Adipose tissue (tissue), 3 donors: ENCODE results near the gene PIGM. TPM values are rescaled to one million over a fixed set of nuclear protein-coding genes. Genes with fewer than 3 reads are reported as not detected.

Experiments
- H3K27ac ChIP-seq: one replicate; pipeline ENCODE4 v1.5.1; 2013; ENCODE audit warnings: low read depth, low read length
- WGBS, 3 donors: extraction: QIAGEN DNeasy Blood & Tissue Kit; methylation state at CpG; one replicate each; pipeline ENCODE4 v1.1.7; 2013; 5-methylcytosine and 5-hydroxymethylcytosine counted together
- polyA plus RNA-seq, 3 donors: library from polyadenylated mRNA; stranded (reverse); fragments of 200-250 nt; gene quantifications; one replicate each; pipeline ENCODE4 v1.2.3, GENCODE V29; 2013
- donor health status: healthy with polysubstance abuse.
- donor health status: Bipolar disorder and iron deficiency.
- donor health status: healthy.

Gene PIGM
- polyA plus RNA-seq = 1 to 10 TPM in 2 of 3 donors, under 1 TPM in 1; 0.90 to 4.1 (median 2.4) TPM

- WGBS, 3 donors = 0 to 1% (median 0%) methylated on average over 60 of the region's 60 CpGs
These were observed at the start of gene PIGM for GRCh38 chr1:160031365-160032164. Gene PIGM, minus strand, starts transcription at chr1:160031990. Its CDS starts 251 bp downstream, at chr1:160031739.

DNA sequence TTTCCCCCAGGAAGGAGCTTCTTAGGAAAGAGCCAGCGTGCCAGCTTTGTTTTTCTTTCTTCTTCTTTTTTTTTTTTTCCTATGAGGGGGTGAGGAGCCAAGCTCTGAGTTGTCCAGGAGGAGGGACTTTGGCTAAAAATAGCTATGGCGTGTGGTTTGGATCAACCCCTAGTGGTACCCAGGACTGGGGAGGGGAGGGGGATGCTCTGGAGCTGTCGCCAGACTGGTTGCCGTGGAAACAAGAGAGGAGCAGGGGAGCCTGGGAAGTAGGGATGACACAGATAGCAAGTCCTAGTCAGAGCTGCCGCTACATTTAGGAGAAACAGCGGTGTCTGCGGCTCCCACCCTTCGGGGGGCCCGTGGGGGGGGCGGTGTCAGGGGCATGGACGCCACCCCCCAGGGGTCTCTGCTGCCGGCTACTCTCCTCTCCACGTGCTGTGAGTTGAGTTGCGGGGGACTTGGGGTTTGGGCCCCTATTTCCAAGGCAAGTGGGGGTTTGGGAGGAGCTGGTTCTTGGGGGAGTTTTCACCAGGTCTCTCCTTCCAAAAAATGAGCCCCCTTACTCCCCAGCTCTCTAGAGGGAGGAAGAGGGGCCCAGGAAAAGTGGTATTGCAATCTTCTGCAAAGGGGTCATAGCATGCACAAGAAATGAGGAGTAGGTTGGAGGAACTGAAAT is 49.6 kb upstream of the PIGM start, which contains the start of gene KCNJ9:
TSS of gene KCNJ9 (plus strand) at position 278 of the 676 bp plus-strand sequence. CDS start 2,493 bp downstream, outside the sequence.
- H3K27ac ChIP-seq = no peak within 1 kb of the TSS
- WGBS, 3 donors = 24 to 26% (median 25%) methylated on average over 13 to 14 of the region's 14 CpGs

More at GRCh38 chr1:160031365-160032164, at the start of gene PIGM:
- no peak within 1 kb of the TSS for H3K27ac ChIP-seq

GRCh38 chr1:160080381-160081100 is 48.8 kb upstream of the PIGM start:
- 49 to 66% (median 60%) methylated on average over 6 of the region's 6 CpGs for WGBS, 3 donors
- H3K27ac ChIP-seq = no peak overlapping the region

DNA sequence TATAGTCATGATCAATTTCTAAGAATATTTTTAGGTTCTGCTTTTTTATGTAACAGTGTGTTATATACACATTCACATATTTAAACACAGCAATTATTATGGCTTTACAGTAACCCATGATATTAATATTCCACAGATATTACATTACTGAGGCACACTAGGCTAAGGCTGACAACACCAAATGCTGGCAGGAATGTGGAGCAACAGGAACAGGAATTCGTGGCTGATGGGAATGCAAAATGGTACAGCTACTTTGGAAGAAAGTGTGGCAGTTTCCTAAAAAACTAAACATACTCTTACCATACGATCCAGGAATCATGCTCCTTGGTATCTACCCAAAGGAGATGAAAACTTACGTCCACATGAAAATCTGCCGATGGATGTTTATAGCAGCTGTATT is 47.7 kb upstream of the PIGM start:
- H3K27ac ChIP-seq = no peak overlapping the region
- 58 to 76% (median 72%) methylated on average over 4 of the region's 4 CpGs for WGBS, 3 donors

DNA sequence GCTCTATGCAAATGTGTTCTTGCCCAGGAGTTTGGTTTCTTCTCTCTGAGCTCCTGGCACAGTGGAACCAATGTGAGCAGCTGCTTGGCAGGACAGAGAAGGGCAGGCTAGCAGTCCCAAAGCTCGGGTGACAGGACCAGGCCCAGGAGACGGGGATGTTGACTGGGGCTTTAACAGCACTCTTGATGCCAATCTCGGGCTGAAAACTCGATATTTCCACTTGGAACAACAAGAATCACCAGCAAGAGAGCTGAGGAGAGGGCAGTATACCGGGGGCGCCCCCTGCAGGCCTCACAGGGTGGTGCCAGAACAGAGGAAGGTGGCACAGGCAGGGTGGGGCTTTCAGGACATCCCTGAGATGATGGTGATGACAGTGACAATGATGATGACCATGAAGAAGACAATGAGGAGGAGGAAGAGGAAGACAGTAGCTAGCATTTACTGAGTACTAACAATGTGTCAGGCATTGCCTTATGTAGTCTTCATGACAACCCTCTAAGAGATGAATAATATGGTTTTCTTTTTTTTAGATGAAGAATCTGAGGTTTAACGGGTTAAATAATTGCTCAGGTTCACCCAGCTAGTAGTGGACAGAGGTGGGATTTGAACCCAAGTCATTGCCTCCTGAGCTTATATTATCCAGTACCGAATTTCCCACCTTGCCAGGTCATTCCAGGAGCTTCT is 46.9 kb upstream of the PIGM start:
- 13 to 26% (median 24%) methylated on average over 8 of the region's 8 CpGs for WGBS, 3 donors
- H3K27ac ChIP-seq = no peak overlapping the region

DNA sequence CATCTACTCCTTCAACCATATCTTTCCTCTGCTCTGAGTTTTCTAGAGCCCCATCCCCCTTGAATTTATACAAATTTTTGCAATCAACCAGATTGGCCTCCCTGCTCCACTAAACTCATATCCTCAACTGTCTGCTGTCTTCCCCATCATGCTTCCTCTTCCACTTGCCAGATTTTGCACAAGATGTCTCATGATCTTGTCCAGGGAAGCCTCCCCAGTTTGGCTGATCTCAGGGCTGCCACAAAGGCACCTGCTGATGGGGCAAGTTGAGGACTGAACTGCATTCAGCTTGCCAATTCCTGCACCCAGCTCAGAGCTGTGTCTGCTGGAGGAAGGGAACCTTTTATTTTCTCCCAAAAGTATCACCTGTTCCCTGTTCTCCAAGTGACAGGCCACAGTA is 45.7 kb upstream of the PIGM start:
- H3K27ac ChIP-seq = no peak overlapping the region

DNA sequence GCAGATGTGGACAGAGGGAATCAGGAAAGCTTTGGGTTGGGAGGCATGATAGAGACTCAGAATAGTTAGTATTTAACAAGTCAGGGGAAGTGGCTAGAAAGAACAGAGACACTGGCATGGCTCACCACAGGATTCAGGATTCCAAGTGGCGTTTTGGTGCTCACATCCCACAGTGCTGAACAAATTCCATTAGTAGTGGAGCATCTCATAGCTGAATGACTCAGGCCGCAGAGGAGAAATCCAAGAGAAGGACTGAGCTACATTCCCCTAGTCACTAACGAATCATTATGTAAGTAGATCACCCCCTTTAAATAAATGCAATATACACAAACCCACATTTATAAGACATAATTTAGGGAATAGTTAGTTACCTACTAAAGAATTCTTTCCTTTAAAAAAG is 44.5 kb upstream of the PIGM start:
- 76 to 92% (median 84%) methylated on average over 3 of the region's 3 CpGs for WGBS, 3 donors
- no peak overlapping the region for H3K27ac ChIP-seq

- 33 to 59% (median 40%) methylated on average over 2 of the region's 2 CpGs for WGBS, 3 donors
- H3K27ac ChIP-seq = no peak overlapping the region
These were observed 44.0 kb upstream of the PIGM start for GRCh38 chr1:160075836-160076235.

DNA sequence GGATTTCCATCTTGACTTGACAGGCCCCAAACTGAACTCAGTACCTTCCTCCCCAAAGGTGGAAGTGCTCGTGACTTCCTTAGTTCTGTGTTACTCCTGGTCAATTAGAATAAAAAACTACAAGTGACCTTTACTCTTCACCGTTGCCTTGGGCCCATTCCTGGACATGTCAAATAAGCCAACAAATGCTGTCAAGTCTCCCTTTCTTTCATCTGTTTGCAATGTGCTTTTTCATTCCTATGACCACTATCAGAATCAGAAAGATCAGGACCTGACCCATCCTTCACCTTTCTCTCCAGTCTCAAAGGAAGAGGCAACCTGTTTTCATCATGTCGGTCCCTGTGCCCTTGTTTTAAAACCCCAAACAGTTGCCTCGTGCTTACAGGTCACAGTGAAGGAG is 43.1 kb upstream of the PIGM start:
- no peak overlapping the region for H3K27ac ChIP-seq
- WGBS, 3 donors = 64 to 69% (median 67%) methylated on average over 4 of the region's 4 CpGs

GRCh38 chr1:160071289-160071688 is 39.5 kb upstream of the PIGM start:
- WGBS, 3 donors = 85% methylated on average over 5 of the region's 5 CpGs
- no peak overlapping the region for H3K27ac ChIP-seq

DNA sequence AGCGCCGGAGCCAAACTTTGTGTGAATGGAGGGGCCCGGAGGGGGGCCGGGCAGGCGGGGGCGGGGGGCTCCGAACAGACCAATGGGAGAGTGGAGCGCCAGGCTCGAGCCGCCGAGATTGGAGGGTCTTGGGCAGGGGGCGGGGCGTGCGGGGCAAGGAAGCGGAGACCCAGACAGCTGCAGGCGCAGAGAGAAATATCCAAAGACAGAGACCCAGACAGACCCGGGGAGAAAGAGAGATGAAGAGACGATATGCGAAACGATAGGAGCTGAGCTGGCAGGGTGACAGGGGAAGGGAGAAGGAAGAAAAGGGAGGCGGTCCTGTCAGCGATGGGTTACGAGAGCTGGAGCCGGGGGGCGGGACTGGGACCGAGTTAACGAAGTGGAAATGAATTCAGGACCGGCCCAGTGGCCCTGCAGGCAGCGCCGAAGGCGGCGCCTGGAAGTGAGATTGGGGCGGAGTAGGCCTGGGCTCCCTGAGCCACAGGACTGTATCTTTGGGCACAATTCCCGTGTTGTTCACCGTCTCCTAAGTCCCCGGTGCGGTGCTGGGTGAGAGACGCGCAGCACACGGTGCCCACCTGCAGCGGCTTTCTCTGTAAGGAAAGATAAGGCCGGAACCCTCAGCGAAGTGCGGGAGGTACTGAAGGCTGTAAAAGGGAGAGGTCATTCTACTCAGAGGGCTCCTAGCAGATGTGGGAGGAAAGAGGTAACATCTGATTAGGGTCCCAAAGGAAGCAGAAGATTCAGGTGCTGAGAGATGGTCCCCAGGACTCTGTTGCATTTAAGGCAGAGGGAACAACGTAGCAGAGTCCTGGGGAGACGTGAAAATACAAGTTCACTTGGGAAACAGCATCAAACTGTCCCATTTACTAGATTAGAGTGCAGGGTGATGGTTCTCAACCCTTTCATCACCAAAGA is 38.7 kb upstream of the PIGM start:
- WGBS, 3 donors = 2 to 3% (median 2%) methylated on average over 44 to 45 of the region's 46 CpGs
- H3K27ac ChIP-seq = no peak overlapping the region

GRCh38 chr1:160069460-160070231 is 37.9 kb upstream of the PIGM start, which contains the start of gene KCNJ10:
Gene KCNJ10, minus strand, starts transcription at chr1:160070160. Its CDS starts 27,628 bp downstream, at chr1:160042532.
- 11 to 17% (median 13%) methylated on average over 25 to 32 of the region's 32 CpGs for WGBS, 3 donors
- H3K27ac ChIP-seq = no peak within 1 kb of the TSS

DNA sequence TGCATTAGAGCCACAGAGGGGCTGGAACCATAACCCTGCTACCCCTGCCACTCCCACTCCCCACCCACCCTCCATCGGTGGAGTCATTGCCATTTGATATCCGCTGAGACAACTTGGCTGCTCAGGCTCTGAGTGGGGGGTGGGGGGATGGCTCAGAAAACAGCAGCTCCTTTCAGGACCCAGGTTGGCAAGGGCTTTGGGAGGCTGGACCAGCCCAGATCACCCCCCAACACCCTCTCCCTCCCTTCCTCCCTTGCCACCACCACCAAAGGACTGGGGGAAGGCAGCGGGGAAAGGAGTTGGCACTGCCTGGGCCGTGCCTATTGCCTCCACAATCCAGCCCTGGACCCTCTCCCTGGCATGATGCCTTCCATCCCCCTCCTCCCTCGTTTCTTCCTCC is 36.4 kb upstream of the PIGM start:
- no peak overlapping the region for H3K27ac ChIP-seq
- WGBS, 3 donors = 67 to 72% (median 70%) methylated on average over 5 of the region's 5 CpGs

- 52 to 69% (median 66%) methylated on average over 6 of the region's 6 CpGs for WGBS, 3 donors
- no peak overlapping the region for H3K27ac ChIP-seq
These were observed 35.3 kb upstream of the PIGM start for GRCh38 chr1:160066829-160067745.

- no peak overlapping the region for H3K27ac ChIP-seq
- WGBS, 3 donors = 57 to 63% (median 58%) methylated on average over 3 of the region's 3 CpGs
These were observed 33.0 kb upstream of the PIGM start for GRCh38 chr1:160064746-160065145.

DNA sequence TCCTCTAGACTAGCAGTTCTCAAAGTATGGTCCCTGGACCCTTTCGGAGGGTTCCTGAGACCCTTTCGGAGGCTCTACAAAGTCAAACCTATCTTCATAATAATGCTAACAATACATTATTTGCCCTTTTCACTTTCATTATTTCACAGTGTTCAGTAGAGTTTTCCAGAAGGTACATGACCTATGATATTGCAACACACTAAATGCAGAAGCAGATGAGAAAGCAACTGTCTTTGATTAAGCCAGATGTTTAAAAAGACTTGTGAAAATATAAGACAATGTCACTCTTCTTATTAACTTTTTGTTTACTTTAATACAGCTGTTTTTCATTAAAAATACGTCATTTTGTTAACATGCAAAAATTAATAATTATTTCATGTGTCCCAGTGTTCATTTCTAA is 32.4 kb upstream of the PIGM start:
- no peak overlapping the region for H3K27ac ChIP-seq
- WGBS, 3 donors = 83 to 94% (median 83%) methylated on average over 3 of the region's 3 CpGs
